ENCODE data around the gene GPRIN1.
"Not testable (repeated sequence)": the region's sequence is repeated elsewhere in the genome, so short reads cannot be mapped to it uniquely, and the experiment has no call there.

GPRIN1 gene

GRCh38 chr5:176621661-176622079 is 11.7 kb upstream of the GPRIN1 start:
- no peak for DNase-seq

- peak; percentile 74 for DNase-seq
Measured at GRCh38 chr5:176620333-176620981, 10.5 kb upstream of the GPRIN1 start.

GRCh38 chr5:176619569-176620332 is 9.8 kb upstream of the GPRIN1 start:
- peak; percentile 70 for DNase-seq

GRCh38 chr5:176619203-176619568 is 9.2 kb upstream of the GPRIN1 start:
- DNase-seq: no peak

- no peak for DNase-seq
Measured at GRCh38 chr5:176618783-176619182, 8.8 kb upstream of the GPRIN1 start.

- DNase-seq: no peak
Measured at GRCh38 chr5:176616511-176616910, 6.6 kb upstream of the GPRIN1 start.

GRCh38 chr5:176614805-176615478 is 5.0 kb upstream of the GPRIN1 start:
- peak; percentile 80 for DNase-seq

- no peak for DNase-seq
Measured at GRCh38 chr5:176612855-176613254, 2.9 kb upstream of the GPRIN1 start.

- DNase-seq: no peak
Measured at GRCh38 chr5:176612008-176612407, 2.1 kb upstream of the GPRIN1 start.

- peak; percentile 36 for DNase-seq
Measured at GRCh38 chr5:176611435-176611834, 1.5 kb upstream of the GPRIN1 start.

GRCh38 chr5:176610435-176610773 is 448 bp upstream of the GPRIN1 start:
- DNase-seq: peak; percentile 81

GRCh38 chr5:176608937-176609723 is 826 bp downstream of the GPRIN1 start:
- peak; percentile 69 for DNase-seq

GRCh38 chr5:176608142-176608705 is 1.7 kb downstream of the GPRIN1 start:
- no peak for DNase-seq

GRCh38 chr5:176606875-176607274 is 3.1 kb downstream of the GPRIN1 start:
- no peak for DNase-seq

- no peak for DNase-seq
Measured at GRCh38 chr5:176606032-176606431, 3.9 kb downstream of the GPRIN1 start.

GRCh38 chr5:176603091-176603490 is 6.9 kb downstream of the GPRIN1 start:
- DNase-seq: no peak

- no peak for DNase-seq
Measured at GRCh38 chr5:176601901-176602482, 8.0 kb downstream of the GPRIN1 start.

- not testable (repeated sequence) for DNase-seq
Measured at GRCh38 chr5:176599749-176600430, 10.1 kb downstream of the GPRIN1 start.

- DNase-seq: no peak
Measured at GRCh38 chr5:176597417-176598389, 12.3 kb downstream of the GPRIN1 start.

- no peak for DNase-seq
Measured at GRCh38 chr5:176596689-176597416, 13.1 kb downstream of the GPRIN1 start.

All from DMS53 (cell line).